Measurements from ENCODE around the gene TCOF1. TPM values are rescaled to one million over a fixed set of nuclear protein-coding genes. Genes with fewer than 3 reads are reported as not detected.
"Not testable (repeated sequence)": the region's sequence is repeated elsewhere in the genome, so short reads cannot be mapped to it uniquely, and the experiment has no call there.

TCOF1 gene
- total RNA-seq, 1 experiment from 2014 or later: 109 TPM

DNA sequence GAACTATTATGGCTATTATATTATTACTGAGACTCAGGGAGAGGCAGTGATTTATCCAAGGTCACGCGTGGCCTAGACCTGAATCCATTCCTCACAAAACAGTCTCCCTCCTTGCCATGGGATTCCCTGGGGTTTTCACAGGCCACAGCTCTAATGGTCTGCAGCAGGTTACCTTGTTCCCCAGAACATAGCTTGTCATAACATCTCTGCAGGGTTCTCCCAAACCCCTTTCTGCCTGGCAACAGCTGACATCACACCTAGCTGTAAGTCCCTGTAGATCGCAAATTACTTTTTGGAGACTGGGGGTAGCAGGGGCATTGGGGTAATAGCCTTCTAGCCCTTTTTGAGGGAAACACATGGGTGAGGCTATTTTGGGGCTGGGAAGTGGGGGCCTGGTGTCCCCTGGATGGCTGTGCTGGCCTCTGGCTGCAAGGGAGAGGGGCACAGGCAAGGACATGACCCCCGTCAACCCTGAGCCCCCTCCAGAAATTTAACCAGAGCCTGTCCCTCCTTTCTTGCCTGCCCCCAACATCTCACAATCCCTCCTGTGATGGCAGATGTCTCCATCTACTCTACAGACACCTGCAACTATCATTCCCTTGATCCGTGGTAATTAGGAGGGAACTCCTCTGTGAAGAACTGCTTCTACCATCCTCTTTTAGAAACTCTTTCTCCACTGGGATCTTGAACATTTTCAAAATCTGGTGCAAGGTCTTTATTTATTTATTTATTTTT lies 53.9 kb downstream of the TCOF1 start:
- TF ChIP-seq, protein P1, sequence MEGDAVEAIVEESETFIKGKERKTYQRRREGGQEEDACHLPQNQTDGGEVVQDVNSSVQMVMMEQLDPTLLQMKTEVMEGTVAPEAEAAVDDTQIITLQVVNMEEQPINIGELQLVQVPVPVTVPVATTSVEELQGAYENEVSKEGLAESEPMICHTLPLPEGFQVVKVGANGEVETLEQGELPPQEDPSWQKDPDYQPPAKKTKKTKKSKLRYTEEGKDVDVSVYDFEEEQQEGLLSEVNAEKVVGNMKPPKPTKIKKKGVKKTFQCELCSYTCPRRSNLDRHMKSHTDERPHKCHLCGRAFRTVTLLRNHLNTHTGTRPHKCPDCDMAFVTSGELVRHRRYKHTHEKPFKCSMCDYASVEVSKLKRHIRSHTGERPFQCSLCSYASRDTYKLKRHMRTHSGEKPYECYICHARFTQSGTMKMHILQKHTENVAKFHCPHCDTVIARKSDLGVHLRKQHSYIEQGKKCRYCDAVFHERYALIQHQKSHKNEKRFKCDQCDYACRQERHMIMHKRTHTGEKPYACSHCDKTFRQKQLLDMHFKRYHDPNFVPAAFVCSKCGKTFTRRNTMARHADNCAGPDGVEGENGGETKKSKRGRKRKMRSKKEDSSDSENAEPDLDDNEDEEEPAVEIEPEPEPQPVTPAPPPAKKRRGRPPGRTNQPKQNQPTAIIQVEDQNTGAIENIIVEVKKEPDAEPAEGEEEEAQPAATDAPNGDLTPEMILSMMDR (conservative IDR thresholded peaks at IDR 0.05; ENCODE audit: low read depth, low read length): no peak
- no peak for TF ChIP-seq EZH2 (IDR thresholded peaks at IDR 0.05; ENCODE audit: borderline replicate concordance, low read depth, low read length, poor library complexity, severe bottlenecking)
- Histone ChIP-seq H3K4me3 (ENCODE audit: low read depth, low read length, poor library complexity, severe bottlenecking) (no peak overlapping the region), H3K4me1 (ENCODE audit: insufficient read depth, low read length, poor library complexity, severe bottlenecking) (peaks cover 8% of the 10 kb centered on the region), H3K9me3 (ENCODE audit: low read depth, low read length, poor library complexity, severe bottlenecking) (no peaks in the 10 kb centered on the region), H3K27ac (ENCODE audit: low read depth, low read length, poor library complexity, severe bottlenecking) (no peak overlapping the region), H3K27me3 (replicated peaks; ENCODE audit: insufficient read depth, low read depth, low read length, poor library complexity) (no peaks in the 10 kb centered on the region), H3K36me3 (ENCODE audit: insufficient read depth, low read length, poor library complexity, severe bottlenecking) (no peaks in the 10 kb centered on the region)
- BruUV-seq (replicated peaks): no TSS peak
- no peak for DNase-seq (ENCODE audit: low spot score)
- CTCF ChIA-PET: no interaction called here
- POLR2A ChIA-PET (ENCODE audit: low non-redundant PET): no interaction called here
- intact Hi-C loops (cut with micrococcal nuclease; ENCODE audit: unreplicated experiment): no loop called here

DNA sequence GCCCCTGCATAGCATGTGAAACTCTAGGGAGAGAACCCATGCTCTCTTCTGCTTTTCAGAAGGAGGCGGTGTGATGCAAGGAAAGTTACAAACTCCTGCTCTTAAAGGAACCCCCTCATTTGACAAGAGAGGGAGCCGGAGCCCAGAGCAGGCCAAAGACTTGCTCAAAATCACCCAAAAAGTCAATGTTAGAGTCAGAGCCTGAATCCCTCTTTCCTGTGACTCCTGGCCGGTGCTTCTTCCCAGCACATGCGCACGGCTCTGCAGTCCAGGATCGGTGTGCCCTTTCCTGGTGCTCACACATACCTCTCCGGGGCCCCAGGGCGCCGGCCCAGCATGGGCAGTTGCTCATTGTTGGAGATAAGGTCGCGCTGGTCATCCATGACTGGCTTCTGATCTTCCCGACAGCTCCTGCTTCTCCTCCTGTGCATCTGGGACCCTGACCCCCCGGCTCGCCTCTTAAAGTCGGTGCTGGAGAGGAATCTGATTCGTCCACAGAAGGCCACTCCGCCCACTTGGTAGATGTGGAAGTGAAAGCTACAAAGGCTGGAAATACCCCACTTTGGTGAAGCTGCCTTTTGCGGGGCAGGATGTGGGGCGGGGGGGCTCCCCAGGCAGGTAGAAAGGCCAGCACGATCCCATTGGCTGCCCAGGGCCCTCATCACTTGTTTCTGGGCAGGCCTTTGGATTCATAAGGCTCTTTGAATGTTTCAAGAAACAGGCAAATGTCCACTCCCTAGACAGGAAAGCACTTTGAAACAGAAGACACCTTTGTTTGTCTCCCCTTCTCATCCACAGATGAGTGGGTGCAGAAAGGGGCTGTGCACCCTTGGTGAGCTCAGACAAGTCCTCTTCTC lies 55.0 kb downstream of the TCOF1 start, which contains the start of gene CD74:
Gene CD74 (minus strand): TSS at position 592 of the 857 bp plus-strand sequence. CDS start 161 bp downstream, at position 431.
- intact Hi-C loops (cut with micrococcal nuclease; ENCODE audit: unreplicated experiment): no loop called here
- no TSS peak for BruUV-seq (replicated peaks)
- CTCF ChIA-PET: no interaction called here
- Histone ChIP-seq H3K27me3 (replicated peaks; ENCODE audit: insufficient read depth, low read depth, low read length, poor library complexity) (no peaks in the 10 kb centered on the region), H3K4me3 (ENCODE audit: low read depth, low read length, poor library complexity, severe bottlenecking) (no peak within 1 kb of the TSS), H3K27ac (ENCODE audit: low read depth, low read length, poor library complexity, severe bottlenecking) (no peak within 1 kb of the TSS), H3K9me3 (ENCODE audit: low read depth, low read length, poor library complexity, severe bottlenecking) (no peaks in the 10 kb centered on the region), H3K36me3 (ENCODE audit: insufficient read depth, low read length, poor library complexity, severe bottlenecking) (no peaks in the 10 kb centered on the region), H3K4me1 (ENCODE audit: insufficient read depth, low read length, poor library complexity, severe bottlenecking) (peaks cover 8% of the 10 kb centered on the region)
- TF ChIP-seq EZH2 (IDR thresholded peaks at IDR 0.05; ENCODE audit: borderline replicate concordance, low read depth, low read length, poor library complexity, severe bottlenecking): no peak
- TF ChIP-seq, protein P1 (conservative IDR thresholded peaks at IDR 0.05; ENCODE audit: low read depth, low read length): no peak
- POLR2A ChIA-PET (ENCODE audit: low non-redundant PET): no interaction called here
- no peak for DNase-seq (ENCODE audit: low spot score)

DNA sequence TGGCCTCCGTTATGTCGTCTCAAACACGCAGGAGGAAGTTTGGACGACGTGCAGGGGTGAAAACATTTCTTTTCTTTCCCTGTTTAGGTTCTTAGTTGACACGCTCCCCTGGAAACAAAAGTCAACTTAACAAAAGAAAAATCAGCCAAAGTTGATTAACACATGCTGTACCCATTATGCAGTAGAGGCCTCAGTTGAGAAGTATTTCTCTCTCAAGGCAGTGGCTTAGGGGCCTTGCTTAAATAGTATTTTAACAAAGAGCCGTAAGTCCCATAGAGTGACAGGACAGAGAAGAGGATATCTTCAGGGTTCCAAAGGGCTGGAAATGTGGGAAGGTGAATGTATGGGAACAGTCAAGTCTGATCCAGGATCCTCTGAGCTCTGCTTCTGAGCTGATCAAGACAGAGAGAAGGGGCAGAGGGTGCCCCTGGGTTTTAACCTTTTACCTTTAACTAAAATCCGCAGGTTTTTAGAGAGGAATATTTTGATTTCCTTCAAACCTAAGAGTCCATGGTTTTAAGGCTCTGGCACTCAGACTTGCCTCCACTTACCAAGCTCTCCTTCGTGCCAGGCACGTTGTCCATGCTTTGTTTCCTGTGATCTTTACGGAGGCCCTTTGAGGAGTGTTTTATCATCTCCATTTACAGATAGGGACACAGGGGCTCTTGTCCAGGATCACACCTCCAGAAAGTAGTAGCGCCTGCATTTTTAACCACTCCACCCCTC lies 55.8 kb downstream of the TCOF1 start:
- POLR2A ChIA-PET (ENCODE audit: low non-redundant PET): no interaction called here

DNA sequence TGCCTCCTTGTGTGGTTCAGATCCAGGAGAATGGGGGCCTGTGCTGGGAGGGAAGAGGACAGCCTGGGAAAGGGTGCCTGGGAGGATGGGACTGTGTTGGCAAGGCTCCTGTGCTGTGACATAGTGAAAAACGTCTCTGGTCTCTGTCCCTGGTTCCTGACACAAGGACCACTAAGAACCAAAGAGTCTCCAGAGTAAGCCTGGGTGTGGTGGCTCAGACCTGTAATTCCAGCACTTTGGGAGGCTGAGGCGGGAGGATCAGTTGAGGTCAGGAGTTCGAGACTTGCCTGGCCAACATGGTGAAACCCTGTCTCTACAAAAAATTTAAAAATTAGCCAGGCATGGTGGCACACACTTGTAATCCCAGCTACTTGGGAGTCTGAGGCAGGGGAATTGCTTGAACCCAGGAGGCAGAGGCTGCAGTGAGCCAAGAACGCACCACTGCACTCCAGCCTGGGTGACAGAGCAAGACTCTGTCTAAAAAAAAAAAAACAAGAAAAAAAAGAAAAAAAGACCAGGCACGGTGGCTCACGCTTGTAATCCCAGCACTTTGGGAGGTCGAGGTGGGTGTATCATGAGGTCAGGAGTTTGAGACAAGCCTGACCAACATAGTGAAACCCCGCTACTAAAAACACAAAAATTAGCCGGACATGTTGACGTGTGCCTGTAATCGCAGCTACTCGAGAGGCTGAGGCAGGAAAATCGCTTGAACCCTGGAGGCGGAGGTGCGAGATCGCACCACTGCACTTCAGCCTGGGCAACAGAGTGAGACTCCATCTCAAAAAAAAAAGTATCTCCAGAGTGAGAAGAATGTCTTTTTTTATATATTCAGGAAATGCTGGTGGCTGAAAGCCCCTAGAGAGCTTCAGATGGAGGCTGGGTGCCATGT lies 56.6 kb downstream of the TCOF1 start:
- H3K27ac ChIP-seq (ENCODE audit: low read depth, low read length, poor library complexity, severe bottlenecking); intact Hi-C loops (cut with micrococcal nuclease; ENCODE audit: unreplicated experiment); H3K9me3 ChIP-seq (ENCODE audit: low read depth, low read length, poor library complexity, severe bottlenecking); H3K36me3 ChIP-seq (ENCODE audit: insufficient read depth, low read length, poor library complexity, severe bottlenecking); H3K27me3 ChIP-seq (replicated peaks; ENCODE audit: insufficient read depth, low read depth, low read length, poor library complexity); DNase-seq (ENCODE audit: low spot score); H3K4me1 ChIP-seq (ENCODE audit: insufficient read depth, low read length, poor library complexity, severe bottlenecking); H3K4me3 ChIP-seq (ENCODE audit: low read depth, low read length, poor library complexity, severe bottlenecking); CTCF ChIA-PET; BruUV-seq (replicated peaks): not testable (repeated sequence)
- POLR2A ChIA-PET (ENCODE audit: low non-redundant PET): interaction anchor here (0.7 kb wide), 1 partner anchor 9 kb away, joined by 4 read pairs; no protein-coding TSS in a partner anchor

More for the DNA sequence above, 55.8 kb downstream of the TCOF1 start:
- no peaks in the 10 kb centered on the region for H3K27me3 ChIP-seq (replicated peaks; ENCODE audit: insufficient read depth, low read depth, low read length, poor library complexity)
- CTCF ChIA-PET: no interaction called here
- H3K4me3 ChIP-seq (ENCODE audit: low read depth, low read length, poor library complexity, severe bottlenecking): no peak overlapping the region
- peaks cover 8% of the 10 kb centered on the region for H3K4me1 ChIP-seq (ENCODE audit: insufficient read depth, low read length, poor library complexity, severe bottlenecking)
- no peak overlapping the region for H3K27ac ChIP-seq (ENCODE audit: low read depth, low read length, poor library complexity, severe bottlenecking)
- H3K36me3 ChIP-seq (ENCODE audit: insufficient read depth, low read length, poor library complexity, severe bottlenecking): no peaks in the 10 kb centered on the region
- intact Hi-C loops (cut with micrococcal nuclease; ENCODE audit: unreplicated experiment): no loop called here
- TF ChIP-seq, protein P1 (conservative IDR thresholded peaks at IDR 0.05; ENCODE audit: low read depth, low read length): no peak
- TF ChIP-seq EZH2 (IDR thresholded peaks at IDR 0.05; ENCODE audit: borderline replicate concordance, low read depth, low read length, poor library complexity, severe bottlenecking): no peak
- BruUV-seq (replicated peaks): no TSS peak
- H3K9me3 ChIP-seq (ENCODE audit: low read depth, low read length, poor library complexity, severe bottlenecking): no peaks in the 10 kb centered on the region
- DNase-seq (ENCODE audit: low spot score): no peak
